Fibroblast of pulmonary artery (primary cell): Measurements from ENCODE around the gene GABRG3.

Source experiments
- DNase-seq: peaks from one replicate; pipeline ENCODE4 v3.0.0-alpha.2; 2010; ENCODE audit warnings: low read depth
- H3K4me3 ChIP-seq: replicated peaks from 2 replicates; pipeline ENCODE4 v1.5.1; 2011; ENCODE audit warnings: low read depth, mild to moderate bottlenecking, control low read depth, low read length, moderate library complexity
- TF ChIP-seq, protein P1 (sequence below): IDR thresholded peaks from 2 replicates; pipeline ENCODE4 v1.5.1; 2011; ENCODE audit warnings: mild to moderate bottlenecking, control low read depth, low read length, inconsistent platforms; ENCODE audit errors: missing control alignments

Gene GABRG3

DNA sequence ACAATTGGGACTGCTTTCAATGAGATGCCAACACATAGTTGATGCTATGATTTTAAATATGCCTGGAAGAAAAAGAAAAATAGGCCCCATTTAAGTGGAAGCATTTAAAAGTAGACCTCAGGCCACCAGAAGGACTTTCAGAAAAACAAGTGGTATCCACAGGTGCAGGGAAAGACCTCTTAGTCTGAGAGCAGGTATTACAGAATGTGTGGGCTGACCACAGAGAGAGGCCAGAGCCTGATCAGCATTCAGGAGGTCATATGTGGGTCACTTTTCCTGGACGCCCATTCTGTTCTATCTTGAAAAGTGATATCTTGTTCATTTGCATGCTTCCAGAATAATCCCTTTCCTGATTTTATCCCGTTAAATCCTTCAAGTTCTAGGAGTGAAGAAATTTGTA, 95.5 kb downstream of the GABRG3 start:
- no peak overlapping the region for H3K4me3 ChIP-seq
- DNase-seq: no peak
- TF ChIP-seq, protein P1, sequence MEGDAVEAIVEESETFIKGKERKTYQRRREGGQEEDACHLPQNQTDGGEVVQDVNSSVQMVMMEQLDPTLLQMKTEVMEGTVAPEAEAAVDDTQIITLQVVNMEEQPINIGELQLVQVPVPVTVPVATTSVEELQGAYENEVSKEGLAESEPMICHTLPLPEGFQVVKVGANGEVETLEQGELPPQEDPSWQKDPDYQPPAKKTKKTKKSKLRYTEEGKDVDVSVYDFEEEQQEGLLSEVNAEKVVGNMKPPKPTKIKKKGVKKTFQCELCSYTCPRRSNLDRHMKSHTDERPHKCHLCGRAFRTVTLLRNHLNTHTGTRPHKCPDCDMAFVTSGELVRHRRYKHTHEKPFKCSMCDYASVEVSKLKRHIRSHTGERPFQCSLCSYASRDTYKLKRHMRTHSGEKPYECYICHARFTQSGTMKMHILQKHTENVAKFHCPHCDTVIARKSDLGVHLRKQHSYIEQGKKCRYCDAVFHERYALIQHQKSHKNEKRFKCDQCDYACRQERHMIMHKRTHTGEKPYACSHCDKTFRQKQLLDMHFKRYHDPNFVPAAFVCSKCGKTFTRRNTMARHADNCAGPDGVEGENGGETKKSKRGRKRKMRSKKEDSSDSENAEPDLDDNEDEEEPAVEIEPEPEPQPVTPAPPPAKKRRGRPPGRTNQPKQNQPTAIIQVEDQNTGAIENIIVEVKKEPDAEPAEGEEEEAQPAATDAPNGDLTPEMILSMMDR: no peak

DNA sequence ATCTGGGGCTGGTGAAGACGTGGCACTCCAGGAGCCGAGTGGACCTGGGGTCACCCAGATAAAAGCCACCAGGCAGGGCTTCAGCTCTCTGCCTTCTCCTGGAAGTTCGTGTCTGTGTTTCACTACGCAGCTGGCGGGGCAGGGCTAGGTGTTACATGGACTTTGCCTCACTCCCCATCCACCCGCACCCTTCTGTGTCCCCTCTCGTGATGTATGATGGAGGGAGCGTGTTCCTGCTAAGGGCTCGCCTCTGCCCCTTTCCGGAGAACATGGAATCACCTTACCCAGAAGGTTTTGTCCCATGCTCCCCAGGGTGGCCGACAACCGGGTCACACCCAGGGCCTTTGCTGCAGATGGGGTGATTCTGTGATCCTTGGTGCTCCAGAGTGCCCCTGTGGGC, 96.2 kb downstream of the GABRG3 start:
- H3K4me3 ChIP-seq: no peak overlapping the region
- TF ChIP-seq, protein P1: no peak
- no peak for DNase-seq

DNA sequence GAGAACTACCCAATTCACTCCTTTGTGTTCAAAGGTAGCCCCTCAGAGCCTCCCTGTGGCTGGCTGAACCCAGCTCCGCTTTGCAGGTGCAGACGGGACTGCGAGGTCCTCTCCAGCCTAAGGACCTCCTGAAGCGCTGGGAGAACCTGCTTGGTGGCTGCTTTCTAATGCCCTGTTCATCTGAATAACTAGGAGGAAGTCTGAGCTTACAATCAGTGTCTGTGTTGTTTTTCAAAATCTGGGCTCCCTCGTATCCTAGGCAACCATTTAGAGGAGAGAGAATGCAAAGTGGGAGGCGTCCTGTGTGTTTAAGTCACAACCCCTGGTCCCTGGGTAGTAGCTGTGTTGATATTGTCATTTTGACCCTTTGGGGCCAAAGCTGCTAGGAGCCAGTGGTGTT, 99.9 kb downstream of the GABRG3 start:
- TF ChIP-seq, protein P1: no peak
- H3K4me3 ChIP-seq: no peak overlapping the region
- no peak for DNase-seq

DNA sequence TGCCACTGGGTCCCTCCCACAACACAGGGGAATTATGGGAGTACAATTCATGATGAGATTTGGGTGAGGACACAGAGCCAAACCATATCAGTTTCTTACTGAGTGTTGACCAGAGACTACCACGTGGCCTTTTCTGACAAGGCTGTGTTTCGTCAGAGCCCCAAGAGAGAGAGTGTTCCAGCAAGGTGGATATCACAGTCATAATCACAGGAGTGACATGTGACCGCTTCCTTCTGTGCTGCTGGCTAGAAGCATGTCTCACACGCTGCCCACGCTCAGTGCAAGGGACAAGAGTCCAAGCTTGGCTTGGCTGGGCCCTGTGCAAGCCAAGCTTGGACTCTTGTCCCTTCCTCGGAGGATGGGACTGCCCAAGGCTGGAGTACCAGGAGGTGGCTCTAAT, 103.2 kb downstream of the GABRG3 start:
- H3K4me3 ChIP-seq: no peak overlapping the region
- TF ChIP-seq, protein P1: no peak
- DNase-seq: no peak

DNA sequence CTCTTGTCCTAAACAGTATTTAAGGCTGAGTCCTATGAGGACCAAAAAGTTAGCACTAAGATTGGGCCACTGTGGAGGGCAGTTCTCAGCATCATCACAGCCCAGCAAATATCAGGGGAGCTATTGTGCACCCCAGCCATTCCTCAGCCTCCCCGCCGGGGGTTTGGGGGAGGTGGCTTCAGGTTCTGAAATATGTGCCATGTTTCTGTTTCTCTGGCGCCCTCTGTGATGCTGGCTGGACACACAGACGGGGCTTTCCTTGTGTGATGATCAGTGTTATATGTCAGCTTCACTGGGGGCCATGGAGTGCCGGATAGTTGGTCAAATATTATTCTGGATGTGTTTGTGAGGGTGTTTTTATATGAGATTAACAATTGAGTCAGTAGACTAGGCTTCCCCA, 106.8 kb downstream of the GABRG3 start:
- no peak overlapping the region for H3K4me3 ChIP-seq
- no peak for DNase-seq
- TF ChIP-seq, protein P1: no peak

DNA sequence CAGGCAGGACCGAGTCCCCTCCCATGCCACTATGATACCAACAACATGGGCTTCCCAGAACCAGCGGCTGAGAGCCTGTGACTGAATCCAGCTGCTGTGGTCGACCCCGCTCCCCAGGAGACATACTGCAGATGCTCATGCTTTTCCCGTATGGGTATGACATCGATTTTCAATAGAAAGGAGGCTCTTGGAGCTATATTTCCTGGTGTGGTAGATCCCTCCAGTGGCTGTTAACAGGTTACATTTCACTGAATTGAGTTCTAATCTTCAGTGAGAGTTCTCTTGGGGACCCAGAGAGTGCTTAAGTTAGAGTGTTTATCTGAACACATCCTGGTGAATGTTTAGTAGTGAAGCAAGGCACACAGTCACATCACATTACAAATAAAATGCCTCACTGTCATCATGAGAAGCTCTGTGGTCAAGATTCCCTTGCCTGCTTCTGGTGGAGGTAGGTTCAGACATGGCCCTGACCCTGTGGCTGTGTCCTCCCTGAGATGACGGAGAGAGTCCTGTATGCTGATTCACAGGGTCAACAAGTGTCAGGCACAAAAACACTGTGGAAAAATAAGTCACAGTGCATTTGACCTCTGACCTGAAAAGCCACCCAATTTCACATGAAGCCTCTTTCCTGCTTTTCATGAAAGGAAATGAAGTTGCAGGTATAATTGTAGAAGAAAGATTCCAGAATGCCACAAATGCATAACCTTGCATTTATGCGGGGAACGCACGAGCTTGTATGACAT, 110.9 kb downstream of the GABRG3 start:
- no peak overlapping the region for H3K4me3 ChIP-seq
- TF ChIP-seq, protein P1: no peak
- no peak for DNase-seq

DNA sequence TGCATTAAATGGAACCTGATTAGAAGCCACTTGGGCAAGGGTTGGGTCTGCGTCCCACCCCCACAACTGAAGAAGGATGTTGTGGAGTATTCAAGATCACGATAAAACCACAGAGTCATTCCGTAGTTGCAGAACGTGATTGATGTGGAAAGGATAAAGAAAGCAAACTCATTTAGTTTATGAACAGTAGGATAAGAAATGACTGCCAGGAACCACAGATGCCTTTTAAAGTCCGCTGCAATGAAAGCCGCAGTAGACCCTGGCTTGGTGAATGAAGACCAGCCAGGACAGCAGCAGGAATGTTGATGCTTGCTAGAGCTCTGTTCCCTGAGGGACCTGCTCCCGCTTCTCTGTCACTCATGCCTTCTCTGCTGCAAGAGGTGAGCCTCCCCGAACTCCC, 111.5 kb downstream of the GABRG3 start:
- TF ChIP-seq, protein P1: no peak
- no peak overlapping the region for H3K4me3 ChIP-seq
- no peak for DNase-seq
